ENCODE results near the gene CHST9. TPM values are rescaled to one million over a fixed set of nuclear protein-coding genes. Genes with fewer than 3 reads are reported as not detected.
A peak's percentile ranks its signal among the peaks of the same experiment; 100 is the strongest.

Gene CHST9
- total RNA-seq (2012; rRNA removed) (not detected in 2 replicates), polyA plus RNA-seq (2012; rRNA removed) (not detected in 2 replicates), Bru-seq, nascent RNA (not detected), BruChase-seq, experiment 1, labeled RNA remaining after a 6-hour chase (not detected), BruChase-seq, experiment 2, labeled RNA remaining after a 2-hour chase (percentile 0 among the genes with signal in this experiment)
- not detected in 2 replicates for polyA plus RNA-seq (2012; cell fraction: cytosol; rRNA removed)
- polyA plus RNA-seq (2012; cell fraction: nucleus; rRNA removed; ENCODE audit: low replicate concordance), result not detected in 2 replicates
- long read RNA-seq, result 0 reads

GRCh38 chr18:27185025-27185763 is at the start of gene CHST9:
Gene CHST9 (minus strand): TSS chr18:27185308. CDS start chr18:27142809, 42,499 bp downstream.
- H2BK5ac ChIP-seq (ENCODE audit: low read depth, low read length, poor library complexity, severe bottlenecking), result no peak within 1 kb of the TSS
- H3K27me3 ChIP-seq (ENCODE audit: control insufficient read depth, insufficient read depth, low read length), result no peaks in the 10 kb centered on the region
- CTCF ChIA-PET, result no interaction called here

More at GRCh38 chr18:27185025-27185763, at the start of gene CHST9:
- no peak within 1 kb of the TSS for H2AK9ac ChIP-seq (replicated peaks; ENCODE audit: low read depth, low read length, poor library complexity)
- no peak within 1 kb of the TSS for H3K4me3 ChIP-seq (ENCODE audit: insufficient read depth, low read depth, low read length)
- H2BK15ac ChIP-seq (ENCODE audit: low read depth, low read length), result no peak within 1 kb of the TSS
- H3K9me3 ChIP-seq (ENCODE audit: control insufficient read depth, insufficient read depth, low read length), result 0 out of 2 replicates have a peak, but pooled peaks cover 2% of the 10 kb centered on the region
- H2BK20ac ChIP-seq (ENCODE audit: low read depth, low read length), result no peak within 1 kb of the TSS
- no peaks in the 10 kb centered on the region for H3K36me3 ChIP-seq (ENCODE audit: control insufficient read depth, insufficient read depth, low read length)
- ATAC-seq (ENCODE audit: low read depth) (no peak), DNase-seq (no peak)
- H3K18ac ChIP-seq (ENCODE audit: low read depth, low read length), result no peak within 1 kb of the TSS
- no peak within 1 kb of the TSS for H3K56ac ChIP-seq (ENCODE audit: extremely low read depth, insufficient read depth, low read length)
- H3K9me1 ChIP-seq (ENCODE audit: insufficient read depth, low read length), result no peaks in the 10 kb centered on the region
- no peak within 1 kb of the TSS for H4K91ac ChIP-seq (ENCODE audit: insufficient read depth, low read depth, low read length)
- no peak within 1 kb of the TSS for H3K27ac ChIP-seq (ENCODE audit: insufficient read depth, low read length)
- H2AFZ ChIP-seq (replicated peaks; ENCODE audit: low read length, poor library complexity), result no peak within 1 kb of the TSS
- H4K8ac ChIP-seq (ENCODE audit: low read depth in 2 of 2, low read length in 2 of 2), result no peak within 1 kb of the TSS
- H3K4ac ChIP-seq (ENCODE audit: low read depth, low read length), result no peak within 1 kb of the TSS
- H3K4me1 ChIP-seq (ENCODE audit: control insufficient read depth, insufficient read depth, low read length), result no peaks in the 10 kb centered on the region
- no peak within 1 kb of the TSS for H3K23ac ChIP-seq (ENCODE audit: low read depth, low read length)
- no peak within 1 kb of the TSS for H3K9ac ChIP-seq (ENCODE audit: low read depth, low read length)
- WGBS, 2 experiments (ENCODE audit: extremely low coverage in 2 of 2, insufficient read length in 1 of 2), result no CpG with 5 or more reads among the region's 67 CpGs
- H3K4me2 ChIP-seq (ENCODE audit: low read depth, low read length), result no peak within 1 kb of the TSS
- TF ChIP-seq RFX5 (IDR thresholded peaks at IDR 0.05; ENCODE audit: low read depth, low read length) (no peak), CEBPB (IDR thresholded peaks at IDR 0.05; ENCODE audit: low read depth, low read length) (no peak), BHLHE40 (IDR thresholded peaks at IDR 0.05; ENCODE audit: low read depth, low read length) (no peak), MAFK (IDR thresholded peaks at IDR 0.05; ENCODE audit: low read depth, low read length) (no peak), RAD21 (IDR thresholded peaks at IDR 0.05; ENCODE audit: low read length) (no peak), FOS (IDR thresholded peaks at IDR 0.05; ENCODE audit: low read depth, low read length) (no peak), ELK1 (IDR thresholded peaks at IDR 0.05; ENCODE audit: borderline replicate concordance, low read depth, low read length) (no peak)
- TF ChIP-seq, protein P1, sequence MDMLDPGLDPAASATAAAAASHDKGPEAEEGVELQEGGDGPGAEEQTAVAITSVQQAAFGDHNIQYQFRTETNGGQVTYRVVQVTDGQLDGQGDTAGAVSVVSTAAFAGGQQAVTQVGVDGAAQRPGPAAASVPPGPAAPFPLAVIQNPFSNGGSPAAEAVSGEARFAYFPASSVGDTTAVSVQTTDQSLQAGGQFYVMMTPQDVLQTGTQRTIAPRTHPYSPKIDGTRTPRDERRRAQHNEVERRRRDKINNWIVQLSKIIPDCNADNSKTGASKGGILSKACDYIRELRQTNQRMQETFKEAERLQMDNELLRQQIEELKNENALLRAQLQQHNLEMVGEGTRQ (IDR thresholded peaks at IDR 0.05; ENCODE audit: low read depth, low read length), result no peak
- TF ChIP-seq, protein P2, sequence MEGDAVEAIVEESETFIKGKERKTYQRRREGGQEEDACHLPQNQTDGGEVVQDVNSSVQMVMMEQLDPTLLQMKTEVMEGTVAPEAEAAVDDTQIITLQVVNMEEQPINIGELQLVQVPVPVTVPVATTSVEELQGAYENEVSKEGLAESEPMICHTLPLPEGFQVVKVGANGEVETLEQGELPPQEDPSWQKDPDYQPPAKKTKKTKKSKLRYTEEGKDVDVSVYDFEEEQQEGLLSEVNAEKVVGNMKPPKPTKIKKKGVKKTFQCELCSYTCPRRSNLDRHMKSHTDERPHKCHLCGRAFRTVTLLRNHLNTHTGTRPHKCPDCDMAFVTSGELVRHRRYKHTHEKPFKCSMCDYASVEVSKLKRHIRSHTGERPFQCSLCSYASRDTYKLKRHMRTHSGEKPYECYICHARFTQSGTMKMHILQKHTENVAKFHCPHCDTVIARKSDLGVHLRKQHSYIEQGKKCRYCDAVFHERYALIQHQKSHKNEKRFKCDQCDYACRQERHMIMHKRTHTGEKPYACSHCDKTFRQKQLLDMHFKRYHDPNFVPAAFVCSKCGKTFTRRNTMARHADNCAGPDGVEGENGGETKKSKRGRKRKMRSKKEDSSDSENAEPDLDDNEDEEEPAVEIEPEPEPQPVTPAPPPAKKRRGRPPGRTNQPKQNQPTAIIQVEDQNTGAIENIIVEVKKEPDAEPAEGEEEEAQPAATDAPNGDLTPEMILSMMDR (conservative IDR thresholded peaks at IDR 0.05; ENCODE audit: low read depth, low read length), result no peak
- dilution Hi-C loops (cut with HindIII; ENCODE audit: low sequenced_read_pairs, unreplicated experiment) (no loop called here), intact Hi-C loops (cut with micrococcal nuclease) (no loop called here), in situ Hi-C loops (cut with MboI; ENCODE audit: low sequenced_read_pairs) (no loop called here)
- no peak within 1 kb of the TSS for H2AK5ac ChIP-seq (ENCODE audit: low read depth, low read length)
- BruUV-seq (replicated peaks), result no TSS peak
- POLR2A ChIA-PET (ENCODE audit: unreplicated experiment), result no interaction called here
- no peak within 1 kb of the TSS for H3K14ac ChIP-seq (replicated peaks; ENCODE audit: low read depth, low read length)
- no peaks in the 10 kb centered on the region for H4K20me1 ChIP-seq (ENCODE audit: insufficient read depth, low read length)
- no peaks in the 10 kb centered on the region for H3K79me1 ChIP-seq (ENCODE audit: low read depth in 1 of 2, low read length in 2 of 2)
- H4K5ac ChIP-seq (ENCODE audit: low read depth, low read length), result no peak within 1 kb of the TSS
- no peak within 1 kb of the TSS for H2BK120ac ChIP-seq (ENCODE audit: low read depth, low read length)

All from IMR-90 (cell line).